Activated CD4-positive, alpha-beta T cell treated with anti-CD3 and anti-CD28 coated beads, Interleukin-2, amount 10 ng/mL, durations not matched to agents 24 days and 14 days (primary cell): Measurements from ENCODE around the gene ZNF594. TPM values are rescaled to one million over a fixed set of nuclear protein-coding genes. Genes with fewer than 3 reads are reported as not detected.
"Not testable (repeated sequence)": the region's sequence is repeated elsewhere in the genome, so short reads cannot be mapped to it uniquely, and the experiment has no call there.

Experiments
- DNase-seq: peaks from one replicate; pipeline ENCODE4 v3.0.0; 2022
- H3K27ac Mint-ChIP-seq: one replicate; pipeline ENCODE4 v1.8.0; 2022; ENCODE audit warnings: mild to moderate bottlenecking, mixed read lengths
- H3K27me3 Mint-ChIP-seq: one replicate; pipeline ENCODE4 v1.8.0; 2022; ENCODE audit warnings: mixed read lengths
- H3K36me3 Mint-ChIP-seq: one replicate; pipeline ENCODE4 v1.8.0; 2022; ENCODE audit warnings: low read depth, mild to moderate bottlenecking, mixed read lengths
- H3K4me1 Mint-ChIP-seq: one replicate; pipeline ENCODE4 v1.8.0; 2021; ENCODE audit warnings: mixed read lengths
- H3K4me3 Mint-ChIP-seq: one replicate; pipeline ENCODE4 v1.8.0; 2022; ENCODE audit warnings: mild to moderate bottlenecking, moderate library complexity, mixed read lengths
- H3K9me3 Mint-ChIP-seq: one replicate; pipeline ENCODE4 v1.8.0; 2021; ENCODE audit warnings: mixed read lengths
- intact Hi-C: fragments of 100-400 bp; cut with micrococcal nuclease; formaldehyde crosslinking; loops from one replicate; pipeline ENCODE4 v1.15.1; 2023
- total RNA-seq: library from RNA; stranded (reverse); gene quantifications from 2 replicates; pipeline ENCODE4 v1.2.3, GENCODE V29; 2022

The ZNF594 gene
- total RNA-seq, 1 donor from 2014 or later = 12.1 TPM

DNA sequence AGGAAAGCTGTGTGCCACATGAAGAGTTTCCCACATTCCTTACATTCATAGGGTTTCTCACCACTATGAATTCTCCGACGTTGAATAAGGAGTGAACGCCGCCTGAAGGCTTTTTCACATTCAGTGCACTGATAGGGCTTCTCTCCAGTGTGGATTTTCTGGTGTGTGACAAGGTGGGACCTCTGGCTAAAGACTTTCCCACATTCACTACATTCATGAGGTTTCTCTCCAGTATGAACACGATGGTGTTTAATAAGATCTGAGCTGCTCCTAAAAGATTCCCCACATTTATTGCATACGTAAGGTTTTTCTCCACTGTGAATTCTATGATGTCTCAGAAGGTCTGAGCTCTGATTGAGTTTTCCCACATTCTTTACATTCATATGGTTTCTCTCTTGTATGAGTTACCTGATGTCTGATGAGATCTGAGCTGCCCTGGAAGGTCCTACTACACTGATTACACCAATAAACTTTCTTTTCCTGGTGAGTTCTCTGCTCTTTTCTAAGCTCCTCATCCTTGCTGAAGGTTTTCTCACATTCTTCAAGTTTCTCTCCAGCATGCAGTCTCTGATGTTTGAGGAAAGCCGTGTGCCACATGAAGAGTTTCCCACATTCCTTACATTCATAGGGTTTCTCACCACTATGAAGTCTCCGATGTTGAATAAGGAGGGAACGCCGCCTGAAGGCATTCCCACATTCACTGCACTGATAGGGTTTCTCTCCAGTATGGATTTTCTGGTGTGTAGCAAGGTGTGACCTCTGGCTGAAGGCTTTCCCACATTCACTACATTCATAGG is 10.0 kb downstream of the ZNF594 start:
- H3K4me3 Mint-ChIP-seq = no peak overlapping the region
- H3K4me1 Mint-ChIP-seq = no peaks in the 10 kb centered on the region
- no peaks in the 10 kb centered on the region for H3K27me3 Mint-ChIP-seq

DNA sequence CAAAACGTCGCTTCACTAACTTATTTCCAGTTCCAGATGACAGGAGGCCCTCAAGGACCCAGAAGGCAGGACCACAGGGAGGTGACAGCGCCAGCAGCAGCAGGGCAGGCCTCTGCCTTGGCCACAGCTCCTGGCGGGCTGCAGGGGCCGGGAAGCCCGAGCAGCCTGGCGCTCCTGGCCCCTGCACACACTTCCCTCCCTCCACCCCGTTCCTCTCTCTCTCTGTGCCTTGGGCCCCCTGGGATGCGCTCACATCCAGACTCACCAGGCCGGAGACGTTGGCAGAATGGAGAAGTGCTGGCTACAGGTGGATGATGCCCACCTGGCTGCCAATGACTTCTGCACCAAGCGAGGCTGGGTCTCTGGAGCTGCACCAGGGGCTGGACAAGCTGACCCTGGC is 12.7 kb downstream of the ZNF594 start:
- intact Hi-C loops = no loop called here
- no peak for DNase-seq
- peaks cover 48% of the 10 kb centered on the region for H3K36me3 Mint-ChIP-seq
- no peaks in the 10 kb centered on the region for H3K27me3 Mint-ChIP-seq
- H3K27ac Mint-ChIP-seq = no peak overlapping the region
- H3K9me3 Mint-ChIP-seq = peaks cover 21% of the 10 kb centered on the region
- H3K4me3 Mint-ChIP-seq = no peak overlapping the region
- no peaks in the 10 kb centered on the region for H3K4me1 Mint-ChIP-seq

More for the DNA sequence above, 10.0 kb downstream of the ZNF594 start:
- intact Hi-C loops = no loop called here
- H3K36me3 Mint-ChIP-seq = peaks cover 53% of the 10 kb centered on the region
- H3K27ac Mint-ChIP-seq = no peak overlapping the region
- DNase-seq = no peak
- peaks cover 21% of the 10 kb centered on the region for H3K9me3 Mint-ChIP-seq

DNA sequence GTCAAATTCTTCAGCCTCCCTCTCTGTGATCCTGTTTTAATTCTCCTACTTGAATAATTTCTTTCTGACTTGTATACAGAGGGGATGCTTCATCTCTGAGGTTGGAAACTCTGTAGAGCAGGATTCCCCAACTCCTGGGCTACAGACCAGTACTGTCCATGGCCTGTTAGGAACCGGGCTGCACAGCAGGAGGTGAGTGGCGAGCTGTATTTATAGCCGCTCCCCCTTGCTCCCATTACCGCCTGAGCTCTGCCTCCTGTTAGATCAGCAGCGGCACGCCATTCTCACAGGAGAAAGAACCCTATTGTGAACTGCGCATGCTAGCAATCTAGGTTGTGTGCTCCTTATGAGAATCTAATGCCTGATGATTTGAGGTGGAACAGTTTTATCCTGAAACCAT is 16.6 kb downstream of the ZNF594 start:
- intact Hi-C loops, H3K4me3 Mint-ChIP-seq, DNase-seq, H3K27me3 Mint-ChIP-seq, H3K9me3 Mint-ChIP-seq, H3K27ac Mint-ChIP-seq, H3K4me1 Mint-ChIP-seq: not testable (repeated sequence)
- H3K36me3 Mint-ChIP-seq = peaks cover 31% of the 10 kb centered on the region

DNA sequence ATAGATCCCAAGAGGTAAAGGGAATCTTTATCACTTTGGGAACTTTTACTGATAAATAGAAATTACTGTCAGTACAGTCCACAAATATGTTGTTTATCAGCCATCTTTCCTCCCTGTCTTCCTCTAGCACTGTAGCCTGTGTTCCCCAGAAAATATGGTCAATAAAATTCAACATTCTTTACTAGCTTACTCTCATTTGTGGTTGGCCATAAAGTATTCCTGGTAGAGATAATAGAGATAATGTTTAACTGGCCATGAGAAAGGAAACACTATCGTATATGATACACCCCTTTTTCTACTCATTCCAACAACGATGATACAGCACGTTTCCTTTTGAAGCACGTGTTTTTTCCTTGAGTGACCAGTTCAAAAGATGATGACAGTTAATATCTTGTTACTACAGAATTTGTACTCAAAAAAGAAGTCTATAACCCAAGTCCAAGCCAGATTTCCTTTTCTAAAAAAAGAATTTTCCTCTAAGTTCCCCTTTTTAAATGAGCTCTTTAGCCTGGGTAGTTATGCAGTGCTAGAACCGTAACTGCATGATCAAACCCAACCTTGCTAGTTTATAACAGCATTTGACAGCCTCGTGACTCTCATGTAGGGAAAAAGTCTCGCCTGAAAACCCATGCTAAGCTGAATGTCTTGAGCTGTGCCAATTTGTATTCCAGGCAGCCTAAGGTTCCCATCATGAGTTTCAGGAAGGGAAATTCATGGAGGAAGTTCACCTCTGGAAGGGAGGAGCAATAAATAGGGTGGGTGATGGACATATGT is 25.7 kb downstream of the ZNF594 start:
- not testable (repeated sequence) for H3K4me3 Mint-ChIP-seq, DNase-seq, H3K4me1 Mint-ChIP-seq, H3K27me3 Mint-ChIP-seq, H3K27ac Mint-ChIP-seq, H3K36me3 Mint-ChIP-seq, H3K9me3 Mint-ChIP-seq
- intact Hi-C loops = loop anchor here (10.0 kb wide), 1 partner anchor 61 kb away; no protein-coding TSS in a partner anchor

DNA sequence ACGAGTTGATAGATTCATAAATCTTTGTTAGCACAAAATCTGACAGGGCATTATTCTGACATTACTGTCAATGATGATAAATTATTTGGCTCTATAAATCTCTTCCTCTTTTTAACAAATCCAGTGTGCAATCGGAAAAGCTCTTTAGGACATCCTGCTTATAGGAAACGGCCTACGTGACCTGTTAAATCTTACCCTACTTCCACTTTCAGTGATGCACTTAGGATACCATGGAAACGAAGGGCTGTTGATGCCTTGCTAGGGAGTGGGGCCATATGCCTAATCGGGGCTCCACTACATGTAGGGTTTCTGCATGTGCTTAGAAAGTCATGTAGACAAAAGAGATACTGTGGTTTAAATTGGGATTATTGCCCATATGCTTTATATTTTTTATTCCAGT is 27.2 kb downstream of the ZNF594 start:
- H3K4me1 Mint-ChIP-seq = no peaks in the 10 kb centered on the region
- peaks cover 12% of the 10 kb centered on the region for H3K27me3 Mint-ChIP-seq
- H3K36me3 Mint-ChIP-seq = no peaks in the 10 kb centered on the region
- no peak overlapping the region for H3K4me3 Mint-ChIP-seq
- intact Hi-C loops = loop anchor here (10.0 kb wide), 1 partner anchor 60 kb away; no protein-coding TSS in a partner anchor
- no peak for DNase-seq
- peaks cover 7% of the 10 kb centered on the region for H3K9me3 Mint-ChIP-seq
- no peak overlapping the region for H3K27ac Mint-ChIP-seq

DNA sequence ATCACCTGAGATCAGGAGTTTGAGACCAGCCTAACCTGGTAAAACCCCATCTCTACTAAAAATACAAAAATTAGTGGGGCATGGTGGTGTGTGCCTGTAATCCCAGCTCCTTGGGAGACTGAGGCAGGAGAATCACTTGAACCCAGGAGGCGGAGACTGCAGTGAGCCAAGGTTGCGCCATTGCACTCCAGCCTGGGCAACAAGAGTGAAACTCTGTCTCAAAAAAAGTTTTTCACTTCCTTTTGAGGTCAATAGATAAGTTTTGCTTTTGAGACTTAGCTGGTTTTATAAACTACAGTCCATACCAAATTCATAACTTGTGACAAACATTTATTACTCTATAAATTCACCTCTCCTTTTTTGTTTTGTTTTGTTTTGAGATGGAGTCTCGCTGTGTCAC is 29.9 kb downstream of the ZNF594 start:
- intact Hi-C loops = loop anchor here (10.0 kb wide), 1 partner anchor 57 kb away; no protein-coding TSS in a partner anchor
- DNase-seq, H3K36me3 Mint-ChIP-seq, H3K9me3 Mint-ChIP-seq, H3K4me3 Mint-ChIP-seq, H3K27ac Mint-ChIP-seq, H3K4me1 Mint-ChIP-seq: not testable (repeated sequence)
- H3K27me3 Mint-ChIP-seq = peaks cover 13% of the 10 kb centered on the region

DNA sequence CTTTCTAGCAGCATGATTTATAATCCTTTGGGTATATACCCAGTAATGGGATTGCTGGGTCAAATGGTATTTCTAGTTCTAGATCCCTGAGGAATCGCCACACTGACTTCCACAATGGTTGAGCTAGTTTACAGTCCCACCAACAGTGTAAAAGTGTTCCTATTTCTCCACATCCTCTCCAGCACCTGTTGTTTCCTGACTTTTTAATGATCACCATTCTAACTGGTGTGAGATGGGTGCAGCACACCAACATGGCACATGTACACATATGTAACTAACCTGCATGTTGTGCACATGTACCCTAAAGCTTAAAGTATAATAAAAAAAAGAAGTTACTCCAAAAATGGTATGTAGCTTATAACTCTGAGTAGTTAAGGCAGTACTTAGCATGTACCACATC is 31.0 kb downstream of the ZNF594 start:
- intact Hi-C loops = loop anchor here (10.0 kb wide), 1 partner anchor 56 kb away; no protein-coding TSS in a partner anchor
- H3K9me3 Mint-ChIP-seq, H3K27ac Mint-ChIP-seq, H3K4me3 Mint-ChIP-seq, H3K4me1 Mint-ChIP-seq, DNase-seq, H3K36me3 Mint-ChIP-seq: not testable (repeated sequence)
- H3K27me3 Mint-ChIP-seq = peaks cover 11% of the 10 kb centered on the region

DNA sequence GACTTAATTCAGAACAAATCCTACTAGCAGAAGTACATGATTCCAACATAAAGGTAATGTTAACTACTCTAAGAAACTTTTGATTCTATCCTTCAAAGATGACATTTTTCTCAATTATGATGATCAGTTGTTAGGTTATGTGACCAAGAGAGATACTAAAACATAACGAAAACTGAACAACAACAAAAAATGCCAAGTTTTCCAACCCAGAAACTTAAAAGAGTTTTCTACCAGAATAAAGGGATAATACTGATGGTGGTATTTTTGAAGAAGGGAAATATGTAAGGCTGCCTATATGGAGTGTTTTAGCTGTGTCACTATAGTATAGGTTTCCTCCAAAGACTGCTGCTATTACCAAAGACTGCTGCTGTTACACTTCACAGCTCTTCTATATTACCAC is 45.5 kb downstream of the ZNF594 start:
- H3K36me3 Mint-ChIP-seq, H3K9me3 Mint-ChIP-seq, H3K4me3 Mint-ChIP-seq, DNase-seq, H3K27ac Mint-ChIP-seq, H3K4me1 Mint-ChIP-seq, intact Hi-C loops: not testable (repeated sequence)
- H3K27me3 Mint-ChIP-seq = peaks cover 19% of the 10 kb centered on the region

DNA sequence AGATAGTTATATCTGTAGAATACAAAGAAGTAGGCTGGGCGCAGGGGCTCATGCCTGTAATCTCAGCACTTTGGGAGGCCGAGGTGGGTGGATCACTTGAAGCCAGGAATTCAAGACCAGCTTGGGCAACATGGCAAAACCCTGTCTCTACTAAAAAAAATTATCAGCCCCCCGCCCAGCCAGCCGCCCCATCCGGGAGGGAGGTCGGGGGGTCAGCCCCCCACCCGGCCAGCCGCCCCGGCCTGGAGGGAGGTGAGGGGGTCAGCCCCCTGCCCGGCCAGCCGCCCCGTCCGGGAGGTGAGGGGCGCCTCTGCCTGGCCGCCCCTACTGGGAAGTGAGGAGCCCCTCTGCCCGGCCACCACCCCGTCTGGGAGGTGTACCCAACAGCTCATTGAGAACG is 48.8 kb downstream of the ZNF594 start:
- intact Hi-C loops, H3K9me3 Mint-ChIP-seq, DNase-seq, H3K36me3 Mint-ChIP-seq, H3K27ac Mint-ChIP-seq, H3K4me3 Mint-ChIP-seq, H3K4me1 Mint-ChIP-seq: not testable (repeated sequence)
- H3K27me3 Mint-ChIP-seq = peaks cover 20% of the 10 kb centered on the region

DNA sequence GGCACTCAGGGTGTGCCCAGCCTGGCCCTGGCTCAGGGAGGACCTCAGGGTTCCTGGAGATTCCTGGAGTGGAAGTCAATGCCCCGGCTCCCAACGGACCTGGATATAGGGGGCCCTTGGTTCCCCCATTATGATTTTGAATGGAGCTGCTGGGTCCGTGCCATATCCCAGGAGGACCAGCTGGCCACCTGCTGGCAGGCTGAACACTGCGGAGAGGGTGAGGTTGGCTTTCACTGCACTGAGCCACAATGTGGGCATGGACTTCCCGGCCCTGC is 52.3 kb downstream of the ZNF594 start:
- intact Hi-C loops = no loop called here
- H3K9me3 Mint-ChIP-seq = no peaks in the 10 kb centered on the region
- H3K4me3 Mint-ChIP-seq = no peak overlapping the region
- H3K36me3 Mint-ChIP-seq = no peaks in the 10 kb centered on the region
- no peaks in the 10 kb centered on the region for H3K4me1 Mint-ChIP-seq
- no peak overlapping the region for H3K27ac Mint-ChIP-seq
- no peak for DNase-seq
- peaks cover 6% of the 10 kb centered on the region for H3K27me3 Mint-ChIP-seq

DNA sequence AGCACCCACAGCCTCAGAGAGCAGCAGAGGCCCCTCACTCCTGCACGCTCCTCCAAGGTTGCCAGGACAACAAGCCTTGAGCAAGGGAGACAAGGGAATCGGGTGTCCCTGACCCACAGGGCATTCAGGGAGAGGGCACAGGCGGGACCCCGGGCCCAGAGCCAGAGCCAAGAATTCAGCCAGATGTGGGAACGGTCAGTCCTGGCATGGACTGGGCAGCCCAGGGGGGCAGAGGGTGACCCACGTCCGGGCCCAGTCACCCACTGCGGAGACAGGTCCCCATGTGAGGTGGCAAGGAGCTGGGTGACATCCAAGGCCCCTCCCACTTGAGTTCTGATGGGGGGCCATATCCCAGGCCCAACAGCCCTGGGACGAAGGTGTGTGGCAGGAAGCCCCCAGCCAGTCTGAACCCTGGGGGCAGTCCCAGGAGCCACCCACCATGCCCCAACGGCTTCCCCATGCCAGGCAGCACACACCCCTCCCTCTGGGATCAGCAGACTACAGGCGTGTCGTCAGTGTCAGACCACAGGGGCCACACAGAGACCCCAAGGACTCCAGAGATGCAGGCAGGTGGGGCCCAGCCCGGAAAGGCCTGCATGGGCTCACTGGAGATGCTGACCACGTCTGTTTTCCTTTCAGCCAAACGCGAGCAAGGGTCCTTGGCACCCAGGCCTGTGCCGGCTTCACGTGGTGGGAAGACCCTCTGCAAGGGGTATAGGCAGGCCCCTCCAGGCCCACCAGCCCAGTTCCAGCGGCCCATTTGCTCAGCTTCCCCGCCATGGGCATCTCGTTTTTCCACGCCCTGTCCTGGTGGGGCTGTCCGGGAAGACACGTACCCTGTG is 52.8 kb downstream of the ZNF594 start:
- intact Hi-C loops = no loop called here
- Mint-ChIP-seq H3K4me3 (no peak overlapping the region), H3K27ac (no peak overlapping the region), H3K4me1 (no peaks in the 10 kb centered on the region), H3K36me3 (no peaks in the 10 kb centered on the region), H3K27me3 (peaks cover 4% of the 10 kb centered on the region), H3K9me3 (no peaks in the 10 kb centered on the region)
- peak; percentile 51 for DNase-seq

DNA sequence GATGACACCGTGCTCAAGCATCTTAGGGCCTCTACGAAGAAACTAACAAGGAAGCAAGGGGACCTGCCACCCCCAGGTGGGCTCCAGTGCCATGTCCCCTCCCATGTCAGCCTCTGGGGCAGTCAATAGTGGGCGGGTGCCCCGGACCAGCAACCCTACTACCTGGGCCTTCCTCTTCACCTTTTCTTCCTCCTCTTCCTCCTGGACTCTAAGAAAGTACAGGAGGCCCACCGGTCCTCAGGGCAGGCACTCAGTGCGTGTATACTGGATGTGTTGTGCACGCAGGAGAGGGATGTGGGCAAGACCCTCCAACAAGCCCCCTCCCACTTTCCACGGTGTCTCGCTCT is 53.5 kb downstream of the ZNF594 start:
- H3K36me3 Mint-ChIP-seq, H3K27me3 Mint-ChIP-seq, intact Hi-C loops, H3K9me3 Mint-ChIP-seq, H3K4me1 Mint-ChIP-seq, H3K4me3 Mint-ChIP-seq, H3K27ac Mint-ChIP-seq, DNase-seq: not testable (repeated sequence)

DNA sequence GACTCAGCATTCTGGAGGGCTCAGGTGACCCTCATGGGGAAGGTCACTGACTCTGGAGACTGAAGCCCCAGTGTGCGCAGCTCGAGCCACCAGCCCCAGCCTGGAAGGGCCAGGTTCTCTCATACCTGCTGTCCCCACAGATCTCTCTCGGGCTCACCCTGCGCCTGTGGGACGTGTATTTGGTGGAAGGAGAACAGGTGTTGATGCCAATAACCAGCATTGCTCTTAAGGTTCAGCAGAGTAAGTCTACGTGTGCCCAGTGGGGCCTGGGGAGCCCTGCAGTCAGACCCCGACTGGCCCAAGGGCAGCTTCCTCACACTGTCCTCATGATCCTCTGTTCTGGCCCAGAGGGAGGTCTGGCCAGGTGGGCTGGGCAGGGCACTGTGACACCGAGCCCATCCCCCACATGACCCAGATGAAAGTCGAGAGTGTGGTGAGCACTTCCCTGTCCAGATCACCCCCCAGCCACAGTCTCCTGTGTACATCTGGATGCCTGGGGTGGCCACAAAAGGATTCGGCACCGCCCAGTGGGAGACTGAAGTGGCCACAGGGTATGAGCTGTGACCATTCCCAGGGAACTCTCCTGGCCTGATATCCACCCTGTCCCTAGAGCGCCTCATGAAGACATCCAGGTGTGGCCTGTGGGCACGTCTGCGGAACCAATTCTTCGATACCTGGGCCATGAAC is 54.0 kb downstream of the ZNF594 start:
- H3K9me3 Mint-ChIP-seq, H3K27ac Mint-ChIP-seq, H3K4me1 Mint-ChIP-seq, H3K36me3 Mint-ChIP-seq, intact Hi-C loops, H3K27me3 Mint-ChIP-seq, H3K4me3 Mint-ChIP-seq: not testable (repeated sequence)
- DNase-seq = peak; percentile 47
